COLO668 (cell line): Measurements from ENCODE around the gene ZNF444.
A peak's percentile ranks its signal among the peaks of the same experiment; 100 is the strongest.

Experiments
- DNase-seq: peaks from one replicate; lab custom pipeline; 2025; ENCODE audit not compliant: unreplicated experiment; lab: John Stamatoyannopoulos, UW

Gene ZNF444

DNA sequence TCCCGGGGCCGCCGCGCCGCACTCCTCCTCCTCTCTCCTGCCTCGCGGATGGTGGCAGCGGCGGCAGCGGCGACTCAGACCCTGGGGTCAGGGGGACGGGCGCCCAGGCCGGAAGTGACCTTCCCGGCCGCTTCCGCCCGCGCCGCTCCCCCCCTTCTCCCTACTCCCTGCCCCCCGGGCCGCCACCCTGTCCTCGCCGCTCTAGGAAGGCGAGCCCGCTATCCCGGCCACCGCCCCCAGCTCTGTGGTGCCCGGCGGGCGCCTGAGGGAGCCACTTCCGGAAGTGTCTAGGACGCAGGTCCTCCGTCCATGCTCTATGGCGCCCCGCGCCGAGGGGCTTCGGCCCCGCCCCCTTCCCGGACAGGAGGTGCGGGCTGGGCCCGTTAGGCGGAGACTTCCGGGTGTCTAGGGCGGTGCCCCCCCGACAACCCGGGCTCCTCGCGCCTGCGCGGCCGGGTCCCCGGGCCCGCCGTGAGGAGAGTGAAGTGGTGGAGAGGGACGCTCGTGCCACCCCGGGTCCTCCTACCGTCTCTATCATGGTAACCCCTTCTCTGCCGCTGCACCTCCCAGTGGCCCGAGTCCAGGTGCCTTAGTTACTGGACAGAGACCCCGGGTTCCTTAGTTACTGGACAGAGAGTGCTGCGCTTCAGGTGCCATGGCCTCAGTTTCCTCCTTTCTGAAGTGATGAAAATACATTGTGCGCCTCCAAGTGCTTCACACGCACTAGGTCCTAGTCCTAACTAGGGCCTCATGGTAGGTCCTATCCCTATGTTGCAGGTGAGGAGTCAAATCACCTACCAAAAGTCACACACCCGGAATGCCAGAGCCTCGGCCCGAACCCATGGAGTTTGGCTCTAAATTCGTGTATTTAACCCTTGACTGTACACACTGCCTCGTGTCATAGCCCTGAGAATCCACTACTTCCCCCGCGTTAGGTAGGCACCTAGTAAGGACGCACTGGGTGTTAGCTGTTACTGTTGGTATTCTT, 19.6 kb upstream of the ZNF444 start, which contains the start of gene ZNF787:
Gene ZNF787 (minus strand): TSS at position 116 of the 988 bp plus-strand sequence. CDS start 18,078 bp downstream, outside the sequence.
- peak; percentile 98 for DNase-seq

DNA sequence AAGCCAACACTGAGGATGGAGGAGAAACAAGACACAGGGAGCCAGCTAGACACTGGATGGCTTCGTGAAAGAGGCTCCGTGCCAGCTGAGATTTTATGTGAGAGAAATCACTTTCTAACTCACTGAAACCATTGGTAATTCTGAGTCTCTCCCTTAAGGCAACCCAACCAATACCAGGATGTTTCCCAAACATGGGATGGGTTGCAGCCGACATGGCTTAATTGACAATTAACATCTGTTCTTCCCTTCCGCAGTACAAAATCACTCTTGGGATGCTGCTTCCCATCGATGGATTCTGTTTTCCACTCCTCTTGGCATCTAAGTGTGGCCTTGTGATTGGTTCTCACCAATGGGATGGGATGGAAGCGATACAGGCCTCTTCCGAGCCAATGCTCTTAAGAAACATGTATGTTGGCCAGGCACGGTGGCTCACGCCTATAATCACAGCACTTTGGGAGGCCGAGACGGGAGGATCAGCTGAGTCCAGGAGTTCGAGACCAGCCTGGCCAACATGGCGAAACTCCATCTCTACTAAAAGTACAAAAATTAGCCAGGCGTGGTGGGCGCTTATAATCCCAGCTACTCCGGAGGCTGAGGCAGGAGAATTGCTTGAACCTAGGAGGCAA, 17.7 kb upstream of the ZNF444 start:
- no peak for DNase-seq

DNA sequence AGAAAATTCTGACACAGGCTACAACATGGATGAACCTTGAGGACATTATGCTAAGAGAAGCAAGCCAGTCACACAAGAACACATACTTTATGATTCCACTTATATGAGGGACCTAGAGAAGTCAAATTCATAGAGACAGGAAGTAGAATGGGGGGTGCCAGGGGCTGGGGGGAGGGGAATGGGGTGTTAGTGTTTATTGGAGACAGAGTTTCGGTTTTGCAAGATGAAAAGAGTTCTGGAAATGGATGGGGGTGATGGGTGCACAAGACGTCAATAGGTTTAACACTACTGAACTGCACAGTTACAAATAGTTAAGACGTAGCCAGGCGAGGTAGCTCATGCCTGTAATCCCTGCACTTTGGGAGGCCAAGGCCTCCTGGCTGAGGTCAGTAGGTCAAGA, 16.5 kb upstream of the ZNF444 start:
- no peak for DNase-seq

DNA sequence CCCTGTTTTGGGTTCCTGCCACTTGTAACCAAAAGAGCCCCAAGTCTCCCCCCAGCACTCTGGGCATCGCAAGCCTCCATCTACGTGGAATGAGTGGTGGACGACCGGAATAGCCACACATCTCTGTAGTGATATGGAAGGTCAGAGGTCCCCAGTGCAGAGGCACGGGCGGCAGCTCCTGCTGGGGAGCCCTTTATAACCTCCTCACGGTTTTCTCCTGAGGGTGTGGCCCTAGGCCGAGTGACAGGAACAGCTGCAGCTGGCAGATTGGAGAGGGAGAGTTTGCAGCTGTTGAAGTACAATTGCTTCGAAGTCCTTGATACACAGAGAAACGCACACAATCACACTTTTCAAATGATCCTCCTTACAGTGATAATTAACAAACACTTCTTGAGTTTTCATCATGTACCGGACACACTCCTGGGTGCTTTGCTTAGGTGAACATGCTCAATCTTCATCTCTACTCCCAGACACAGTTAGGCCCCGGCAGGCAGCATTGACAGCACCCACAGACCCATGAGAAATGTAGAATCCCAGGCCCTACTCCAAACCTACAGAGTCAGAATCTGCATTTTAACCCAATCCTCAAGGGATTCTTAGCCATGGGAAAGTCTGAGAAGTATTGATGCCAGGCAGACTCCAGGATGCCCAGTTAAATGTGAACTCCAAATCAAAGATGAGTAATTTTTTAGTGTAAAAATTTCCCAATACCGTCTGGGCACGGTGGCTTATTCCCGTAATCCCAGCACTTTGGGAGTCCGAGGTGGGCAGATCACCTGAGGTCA, 15.1 kb upstream of the ZNF444 start:
- DNase-seq = peak; percentile 7

DNA sequence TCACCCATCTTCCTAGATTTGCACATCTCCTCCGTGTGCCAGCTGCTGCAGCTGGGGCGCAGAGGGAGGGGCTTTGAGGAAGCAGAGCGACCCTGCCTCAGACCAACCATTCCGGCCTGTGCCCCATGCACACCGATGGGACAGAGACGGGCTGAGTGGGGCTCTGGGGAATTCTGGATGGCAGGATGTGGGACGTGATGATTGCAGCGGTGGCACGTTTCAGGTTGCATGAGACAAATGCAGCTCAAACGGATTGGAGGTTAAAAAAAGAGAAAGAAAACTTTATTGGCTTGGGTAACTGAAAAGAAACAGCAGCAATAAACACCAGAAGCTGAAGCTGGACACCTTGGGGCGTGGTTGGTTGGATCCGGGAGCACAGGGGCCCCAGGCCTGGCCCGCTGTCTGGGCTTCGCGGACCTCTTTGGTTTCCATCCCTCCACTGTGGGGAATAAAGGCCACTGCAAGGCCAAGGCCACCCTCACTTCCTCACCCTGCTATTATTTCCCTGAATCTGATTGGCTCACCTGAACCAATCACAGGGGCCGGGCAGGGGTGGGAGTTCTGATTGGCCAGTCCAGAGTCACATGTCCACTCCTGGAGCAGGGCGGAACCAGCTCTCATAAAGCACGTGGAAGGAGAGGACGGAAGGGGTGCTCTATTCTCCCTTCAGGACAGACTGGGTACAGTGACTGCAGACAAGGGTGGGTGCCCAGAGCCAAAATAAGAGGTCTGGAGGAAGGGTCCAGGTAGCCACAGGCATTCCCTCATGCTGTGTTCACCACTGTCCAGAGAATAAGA, 13.9 kb upstream of the ZNF444 start:
- DNase-seq = no peak

DNA sequence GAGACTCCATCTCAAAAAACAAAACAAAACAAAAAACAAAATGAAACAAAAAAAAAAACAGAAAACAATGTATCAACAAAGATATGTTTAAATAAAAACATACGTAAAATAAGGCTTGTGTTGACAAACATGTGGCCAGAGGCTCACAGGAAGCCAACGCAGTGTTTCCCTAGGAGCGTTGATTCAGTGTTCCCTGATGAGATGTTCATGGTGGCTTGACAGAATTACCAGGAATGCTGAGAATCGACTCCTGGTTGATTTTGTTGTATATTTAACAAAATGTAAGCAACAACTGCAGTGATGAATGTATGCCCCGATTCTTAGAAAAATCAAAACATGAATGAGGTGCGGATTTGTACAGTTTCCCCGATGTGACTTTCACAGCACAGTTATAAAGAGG, 11.1 kb upstream of the ZNF444 start:
- DNase-seq = no peak

DNA sequence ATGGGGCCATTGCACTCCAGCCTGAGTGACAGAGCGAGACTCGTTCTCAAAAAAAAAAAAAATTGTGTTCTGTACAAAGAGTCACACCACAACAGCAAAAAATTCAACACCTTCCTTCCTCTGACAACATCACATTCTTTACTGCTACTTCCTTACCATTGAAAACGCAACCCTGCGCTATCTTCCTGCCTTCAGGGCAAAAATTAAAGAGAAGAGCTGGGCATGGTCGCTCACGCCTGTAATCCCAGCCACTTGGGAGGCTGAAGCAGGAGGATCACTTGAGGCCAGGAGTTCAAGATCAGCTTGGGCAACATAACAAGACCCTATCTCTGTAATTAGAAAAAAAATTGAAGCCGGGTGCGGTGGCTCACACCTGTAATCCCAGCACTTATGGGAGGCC, 9.4 kb upstream of the ZNF444 start:
- no peak for DNase-seq

DNA sequence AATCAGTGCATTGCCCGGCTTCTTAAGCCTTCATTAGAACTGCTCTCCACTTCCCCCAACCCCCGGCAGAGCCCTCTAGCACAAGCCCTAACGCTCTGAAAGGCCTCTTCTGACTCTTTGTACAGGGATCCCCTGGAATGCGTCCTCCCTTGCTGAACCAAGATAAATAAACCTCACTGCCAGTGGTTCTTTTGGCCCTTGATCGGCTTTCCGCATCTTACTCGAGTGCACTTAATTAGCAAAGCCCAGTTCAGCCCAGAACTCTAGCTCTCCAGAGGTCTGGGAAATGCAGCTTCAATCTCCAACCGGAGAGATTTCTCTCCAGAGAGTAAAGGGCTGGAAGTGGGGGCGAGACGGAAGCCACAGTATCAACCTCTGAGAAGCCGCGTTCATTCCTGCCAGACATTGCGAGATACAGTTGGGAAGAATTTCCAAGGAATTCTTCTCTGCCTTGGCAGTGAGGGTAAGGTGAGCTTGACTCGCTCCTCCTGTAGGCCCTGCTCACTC, 8.7 kb upstream of the ZNF444 start:
- no peak for DNase-seq

DNA sequence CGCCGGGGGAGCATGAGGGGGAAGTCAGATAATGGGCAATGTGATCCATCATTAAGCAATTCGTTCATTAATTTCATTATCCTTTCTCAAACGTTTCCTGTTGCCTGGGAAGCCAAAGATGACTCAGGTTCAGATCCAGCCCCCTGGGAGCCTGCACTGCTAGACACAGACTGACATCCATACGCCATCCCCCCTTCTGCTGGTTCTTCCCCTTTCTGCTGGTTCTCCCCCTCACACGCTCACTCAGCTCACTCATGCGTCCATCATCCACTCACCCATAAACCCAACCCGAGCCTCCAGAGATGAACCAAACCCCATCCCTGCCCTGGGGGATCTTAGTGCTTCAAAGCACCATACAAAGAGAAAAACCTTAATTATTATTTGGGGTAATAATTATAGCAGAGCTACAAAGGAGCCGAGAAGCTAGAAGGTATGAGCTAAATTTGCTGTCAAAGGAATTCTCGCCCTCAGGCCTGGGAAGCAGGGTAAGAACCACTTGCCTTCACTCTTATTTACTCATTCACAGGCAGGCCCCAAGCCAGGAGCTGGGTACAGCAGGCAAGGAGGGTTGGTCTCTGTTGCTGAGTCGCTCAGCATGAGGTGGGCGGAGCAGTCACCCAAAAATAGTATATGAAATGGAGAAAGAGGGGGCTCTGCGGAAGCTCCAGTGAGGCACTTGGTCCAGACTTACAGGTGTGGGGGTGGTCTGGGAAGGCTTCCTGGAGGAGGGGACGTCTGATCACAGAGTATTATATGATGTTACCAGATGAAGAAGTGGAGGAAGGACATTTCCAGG, 7.0 kb upstream of the ZNF444 start:
- DNase-seq = no peak

DNA sequence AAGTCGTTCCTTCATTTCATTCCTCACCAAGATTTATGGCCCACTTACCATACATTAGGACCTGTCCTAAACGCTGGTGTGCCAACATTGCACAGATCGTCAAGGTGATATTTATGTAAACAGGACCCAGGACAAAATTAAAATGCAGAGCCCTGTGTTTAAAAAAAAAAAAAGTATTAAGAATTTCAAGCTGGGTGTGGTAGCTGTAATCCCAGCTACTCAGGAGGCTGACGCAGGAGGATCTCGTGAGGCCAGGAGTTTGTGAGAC, 6.5 kb upstream of the ZNF444 start:
- no peak for DNase-seq

DNA sequence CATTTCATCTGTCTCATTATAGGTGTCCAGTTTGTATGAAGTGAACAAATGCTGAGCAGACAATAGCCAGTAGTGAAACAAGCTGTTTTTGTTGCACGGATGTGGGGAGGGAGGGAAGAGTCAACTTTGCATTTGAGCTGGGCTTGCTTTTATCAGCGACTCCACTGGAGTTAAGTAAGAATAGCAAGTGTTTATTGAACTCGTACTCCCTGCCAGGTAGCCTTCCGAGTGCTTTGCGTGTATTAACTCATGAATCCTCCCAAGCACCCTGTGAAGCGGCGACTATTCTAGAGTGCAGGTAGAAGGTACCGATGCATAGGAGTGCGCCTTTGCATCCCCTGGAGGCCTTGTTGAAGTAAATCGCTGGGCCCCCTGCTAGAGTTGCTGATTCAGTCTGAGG, 4.7 kb upstream of the ZNF444 start:
- DNase-seq = no peak

DNA sequence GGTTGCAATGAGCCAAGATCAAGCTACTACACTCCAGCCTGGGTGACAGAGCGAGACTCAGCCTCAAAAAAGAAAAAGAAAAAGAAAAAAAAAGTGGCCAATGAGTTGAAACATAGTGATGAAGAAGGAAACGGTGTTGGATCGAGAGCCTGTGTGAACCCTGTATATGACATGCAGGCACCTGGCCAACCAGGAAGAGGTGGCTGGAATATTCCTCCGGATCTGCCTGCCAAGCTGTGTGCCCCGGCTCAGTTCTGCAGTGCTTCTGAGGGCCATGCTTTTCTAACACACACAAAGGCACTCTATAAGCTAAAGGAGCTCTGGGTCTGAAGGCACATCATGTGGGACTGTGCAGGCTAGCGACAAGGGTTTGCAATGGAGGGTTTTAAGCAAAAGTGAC, 3.7 kb upstream of the ZNF444 start:
- DNase-seq = peak; percentile 12

DNA sequence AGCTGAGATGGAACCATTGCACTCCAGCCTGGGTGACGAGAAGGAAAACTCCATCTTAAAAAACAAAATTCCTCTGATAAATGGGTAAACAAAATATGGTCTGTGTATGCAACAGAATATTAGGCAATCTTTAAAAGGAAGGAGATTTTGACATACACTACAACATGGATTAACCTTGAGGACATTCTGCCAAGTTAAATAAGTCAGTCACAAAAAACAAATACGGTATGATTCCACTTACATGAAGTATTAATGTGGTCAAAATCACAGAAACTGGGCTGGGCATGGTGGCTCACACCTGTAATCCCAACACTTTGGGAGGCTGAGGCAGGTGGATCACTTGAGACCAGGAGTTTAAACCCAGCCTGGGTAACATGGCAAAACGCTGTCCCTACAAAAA, 3.0 kb upstream of the ZNF444 start:
- no peak for DNase-seq

DNA sequence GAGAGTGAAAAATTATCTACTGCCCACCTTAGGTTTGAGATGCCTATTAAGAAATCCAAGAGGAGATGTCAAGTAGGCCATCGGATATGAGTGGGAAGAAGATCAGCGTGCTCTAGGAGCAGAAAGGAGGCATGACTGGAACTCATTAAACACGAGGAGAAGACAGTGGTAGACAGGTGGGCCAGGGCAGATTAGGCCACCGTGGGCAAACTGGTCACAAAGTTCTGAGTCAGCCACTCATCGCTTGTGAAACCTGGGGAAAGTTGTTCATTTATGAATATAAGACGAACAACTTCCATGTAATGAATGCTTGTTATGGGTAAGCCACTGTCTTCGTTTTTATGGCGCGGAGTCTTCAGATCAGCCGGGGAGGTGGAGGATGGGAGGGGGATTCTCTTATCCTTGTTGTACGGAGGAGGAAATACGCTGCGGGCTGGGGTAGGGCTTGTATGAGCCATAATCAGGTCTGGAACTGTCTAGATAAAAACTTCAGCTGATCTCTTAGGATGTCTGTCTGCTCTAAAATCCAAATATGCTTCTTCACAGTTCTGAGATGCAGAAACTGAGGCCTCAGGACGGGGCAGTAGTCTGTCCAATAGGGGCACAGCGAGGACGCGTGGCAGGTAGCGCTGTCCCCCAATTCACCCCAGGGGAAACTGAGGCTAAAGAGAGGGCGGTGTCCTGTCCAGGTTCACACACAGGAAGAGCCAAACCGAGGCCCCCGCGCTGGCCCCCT, 1.1 kb upstream of the ZNF444 start:
- DNase-seq = no peak

DNA sequence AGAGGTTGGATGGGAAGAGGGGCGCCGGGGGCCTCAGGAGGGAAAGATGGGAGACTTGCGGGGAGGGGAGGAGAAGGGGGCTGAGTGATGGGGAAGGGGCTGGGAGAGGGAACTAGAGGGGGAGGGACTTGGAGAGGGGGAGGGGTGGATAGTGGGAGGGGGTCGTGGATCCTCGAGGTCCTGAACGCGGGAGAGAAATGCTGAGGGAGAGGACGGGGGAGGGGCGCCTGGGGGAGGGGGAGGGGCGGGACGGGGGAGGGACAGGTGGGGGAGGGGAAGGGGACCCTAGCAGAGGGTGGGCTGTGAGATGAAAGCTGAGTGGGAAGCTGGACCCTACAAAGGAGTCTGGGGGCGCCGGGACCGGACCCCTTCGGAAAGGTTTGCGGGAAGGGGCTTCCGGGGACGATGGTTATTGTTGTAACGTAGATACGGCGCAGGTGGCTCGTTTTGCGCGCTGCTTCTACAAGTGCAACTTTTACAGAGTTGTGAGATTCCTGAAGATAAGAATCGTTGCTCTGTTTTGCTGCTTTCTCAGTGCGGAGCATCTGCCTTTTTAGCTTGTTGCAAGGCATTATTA, 418 bp downstream of the ZNF444 start:
- DNase-seq = peak; percentile 19

DNA sequence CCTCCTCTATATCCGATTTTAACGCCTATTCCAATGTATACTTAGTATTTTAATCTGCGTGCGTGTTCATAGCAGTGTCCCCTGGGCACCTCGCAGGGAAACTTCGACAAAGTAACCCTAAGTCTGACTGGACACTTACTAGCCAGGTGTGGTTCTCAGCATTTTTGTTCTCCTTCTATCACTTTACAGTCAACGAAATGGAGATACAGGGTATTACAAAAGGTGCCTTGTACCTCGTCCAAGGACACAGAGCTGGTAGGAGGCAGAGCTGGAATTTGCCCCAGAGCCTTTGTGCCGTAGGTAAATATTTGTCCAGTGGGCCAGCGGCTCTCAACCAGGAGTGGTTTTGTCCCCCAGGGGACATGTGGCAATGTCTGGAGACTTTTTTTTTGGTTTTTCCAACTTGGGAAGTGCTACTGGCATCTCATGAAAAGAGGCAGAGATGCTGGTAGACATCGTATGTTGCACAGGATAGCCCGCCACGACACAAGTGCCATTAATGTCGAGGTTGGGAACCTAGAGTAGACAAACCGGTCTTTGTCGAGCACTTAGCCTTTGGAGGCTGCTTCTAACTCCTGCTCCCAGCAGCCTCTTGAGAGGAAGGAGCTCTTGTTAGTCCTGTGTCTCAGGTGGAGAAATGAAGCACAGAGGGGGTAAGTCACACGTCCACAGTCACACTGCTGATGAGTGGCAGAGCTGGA, 1.1 kb downstream of the ZNF444 start:
- DNase-seq = peak; percentile 52

DNA sequence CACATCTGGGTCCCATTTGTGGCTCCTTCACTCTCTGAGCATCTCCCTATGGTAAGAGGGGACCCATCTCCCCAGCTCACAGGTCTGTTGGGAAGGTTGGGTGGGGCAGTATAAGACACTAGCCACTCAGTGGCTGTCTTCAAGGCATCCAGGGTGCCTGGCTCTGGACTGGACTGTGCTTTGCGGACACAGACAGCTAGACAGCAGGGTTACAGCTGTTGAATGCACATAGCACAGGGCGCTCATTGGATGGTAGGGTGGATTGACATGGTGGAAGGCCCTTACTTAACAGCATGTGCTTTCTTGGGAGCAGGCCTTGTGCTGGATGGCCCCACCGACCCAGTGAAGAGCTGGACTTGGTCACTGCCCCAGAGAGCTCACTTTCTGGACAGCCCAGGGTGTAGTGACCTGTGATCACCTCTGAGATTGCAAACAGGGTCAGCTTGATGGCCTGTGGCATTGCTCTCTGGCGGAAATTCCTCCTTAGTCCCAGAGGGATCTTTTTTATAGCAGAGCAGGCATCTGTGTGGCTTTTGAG, 1.9 kb downstream of the ZNF444 start:
- DNase-seq = no peak

DNA sequence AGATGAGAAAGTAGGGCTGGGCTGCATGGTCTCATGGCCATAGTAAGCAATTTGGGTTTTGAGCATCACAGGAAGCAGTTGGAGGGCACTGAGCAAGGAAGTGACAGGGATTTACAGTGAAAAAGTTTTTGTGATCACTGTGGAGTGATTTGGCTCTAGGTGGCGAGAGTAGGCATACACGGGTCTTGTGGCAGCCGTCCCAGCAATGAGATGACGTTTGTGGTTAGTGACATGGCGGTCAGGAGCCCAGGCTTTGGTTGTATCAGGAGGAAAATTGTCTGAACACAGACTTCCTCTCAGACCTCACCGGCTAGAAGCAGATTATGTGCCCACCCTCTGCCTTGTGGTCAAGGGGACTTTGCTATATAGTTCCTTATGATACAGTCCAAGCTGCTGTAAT, 3.3 kb downstream of the ZNF444 start:
- DNase-seq = no peak
